ENCODE measurements around the gene EMC8.

DNA sequence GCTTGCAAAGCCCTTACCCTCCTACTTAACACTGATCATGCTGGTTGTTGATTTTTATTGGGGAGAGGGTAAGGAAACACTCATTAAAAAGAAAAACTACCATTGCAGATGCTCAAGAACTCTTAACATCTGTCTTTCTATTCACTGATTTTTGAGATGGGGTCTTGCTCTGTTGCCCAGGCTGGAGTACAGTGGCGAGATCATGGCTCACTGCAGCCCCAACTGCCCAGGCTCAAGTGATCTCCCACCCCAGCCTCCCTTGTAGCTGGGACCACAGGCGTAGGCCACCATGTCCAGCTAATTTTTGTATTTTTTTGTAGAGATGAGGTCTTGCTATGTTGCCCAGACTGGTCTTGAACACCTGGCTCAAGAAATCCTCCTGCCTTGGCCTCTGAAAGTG lies 14.5 kb downstream of the EMC8 start:
- TF ChIP-seq GATA3 (IDR thresholded peaks at IDR 0.05; ENCODE audit: low read depth, low read length) (no peak), GATA2 (IDR thresholded peaks at IDR 0.05; ENCODE audit: low read depth, low read length) (no peak)
